ENCODE results near the gene STIMATE. TPM values are rescaled to one million over a fixed set of nuclear protein-coding genes. Genes with fewer than 3 reads are reported as not detected.

The STIMATE gene
- total RNA-seq, 2 experiments from 2014 or later: 18.1 to 19.0 TPM

GRCh38 chr3:52856666-52857065 lies 40.7 kb downstream of the STIMATE start:
- H3K9me2 ChIP-seq (ENCODE audit: insufficient read depth, low read length): no peaks in the 10 kb centered on the region
- DNase-seq (ENCODE audit: low spot score): no peak
- CTCF ChIA-PET (ENCODE audit: unreplicated experiment): no interaction called here
- H3K4me1 ChIP-seq (ENCODE audit: insufficient read depth, low read length, poor library complexity, severe bottlenecking): no peaks in the 10 kb centered on the region
- POLR2A ChIA-PET: interaction anchor here (1.1 to 1.2 kb wide), 2 partner anchors 17 to 75 kb away, joined by 3 read pairs; no protein-coding TSS in a partner anchor
- peaks cover 3% of the 10 kb centered on the region; the same call in 1 of the 2 replicates for H3K36me3 ChIP-seq (ENCODE audit: insufficient read depth, low read length)
- H3K79me2 ChIP-seq (ENCODE audit: insufficient read depth, low read depth, low read length): no peaks in the 10 kb centered on the region
- no peak overlapping the region for H3K4me3 ChIP-seq (ENCODE audit: low read depth, low read length, poor library complexity, severe bottlenecking)
- H4K20me1 ChIP-seq (ENCODE audit: insufficient read depth, low read length): no peaks in the 10 kb centered on the region
- BruUV-seq (replicated peaks): no TSS peak
- no peak overlapping the region for H3K4me2 ChIP-seq (ENCODE audit: low read length)
- no peak for TF ChIP-seq CTCF (conservative IDR thresholded peaks at IDR 0.05; ENCODE audit: low read length)
- TF ChIP-seq EZH2phosphoT487 (IDR thresholded peaks at IDR 0.05; ENCODE audit: borderline replicate concordance, low read depth, low read length): no peak
- no peak overlapping the region for H3K27ac ChIP-seq (ENCODE audit: low read depth, low read length, poor library complexity, severe bottlenecking)
- intact Hi-C loops (cut with micrococcal nuclease; ENCODE audit: unreplicated experiment): no loop called here
- H3K9me3 ChIP-seq (ENCODE audit: low read length): no peaks in the 10 kb centered on the region
- H2AFZ ChIP-seq (ENCODE audit: low read length): no peak overlapping the region

GRCh38 chr3:52854013-52854412 lies 43.3 kb downstream of the STIMATE start:
- Histone ChIP-seq H2AFZ (ENCODE audit: low read length) (no peak overlapping the region), H3K4me1 (ENCODE audit: insufficient read depth, low read length, poor library complexity, severe bottlenecking) (no peaks in the 10 kb centered on the region), H3K9me3 (ENCODE audit: low read length) (no peaks in the 10 kb centered on the region), H3K4me2 (ENCODE audit: low read length) (no peak overlapping the region), H3K9me2 (ENCODE audit: insufficient read depth, low read length) (no peaks in the 10 kb centered on the region), H4K20me1 (ENCODE audit: insufficient read depth, low read length) (no peaks in the 10 kb centered on the region), H3K27ac (ENCODE audit: low read depth, low read length, poor library complexity, severe bottlenecking) (no peak overlapping the region), H3K79me2 (ENCODE audit: insufficient read depth, low read depth, low read length) (no peaks in the 10 kb centered on the region), H3K4me3 (ENCODE audit: low read depth, low read length, poor library complexity, severe bottlenecking) (no peak overlapping the region), H3K36me3 (ENCODE audit: insufficient read depth, low read length) (peaks cover 9% of the 10 kb centered on the region; the same call in 1 of the 2 replicates)
- BruUV-seq (replicated peaks): no TSS peak
- ChIA-PET CTCF (ENCODE audit: unreplicated experiment) (no interaction called here), POLR2A (interaction anchor here (0.7 to 0.9 kb wide), 2 partner anchors 8 to 461 kb away, joined by 3 to 4 read pairs; no protein-coding TSS in a partner anchor)
- intact Hi-C loops (cut with micrococcal nuclease; ENCODE audit: unreplicated experiment): no loop called here
- DNase-seq (ENCODE audit: low spot score): no peak
- TF ChIP-seq EZH2phosphoT487 (IDR thresholded peaks at IDR 0.05; ENCODE audit: borderline replicate concordance, low read depth, low read length) (no peak), CTCF (conservative IDR thresholded peaks at IDR 0.05; ENCODE audit: low read length) (no peak)

- ChIA-PET POLR2A (no interaction called here), CTCF (ENCODE audit: unreplicated experiment) (interaction anchor here (0.5 kb wide), 1 partner anchor 218 kb away, joined by 3 read pairs; no protein-coding TSS in a partner anchor)
- no peak for TF ChIP-seq EZH2phosphoT487 (IDR thresholded peaks at IDR 0.05; ENCODE audit: borderline replicate concordance, low read depth, low read length)
- TF ChIP-seq CTCF (conservative IDR thresholded peaks at IDR 0.05; ENCODE audit: low read length): no peak
- no peak for DNase-seq (ENCODE audit: low spot score)
- Histone ChIP-seq H3K27ac (ENCODE audit: low read depth, low read length, poor library complexity, severe bottlenecking) (no peak overlapping the region), H3K79me2 (ENCODE audit: insufficient read depth, low read depth, low read length) (no peaks in the 10 kb centered on the region), H3K9me3 (ENCODE audit: low read length) (no peaks in the 10 kb centered on the region), H3K9me2 (ENCODE audit: insufficient read depth, low read length) (no peaks in the 10 kb centered on the region), H3K4me3 (ENCODE audit: low read depth, low read length, poor library complexity, severe bottlenecking) (no peak overlapping the region), H4K20me1 (ENCODE audit: insufficient read depth, low read length) (no peaks in the 10 kb centered on the region), H3K4me1 (ENCODE audit: insufficient read depth, low read length, poor library complexity, severe bottlenecking) (no peaks in the 10 kb centered on the region), H3K4me2 (ENCODE audit: low read length) (no peak overlapping the region), H2AFZ (ENCODE audit: low read length) (no peak overlapping the region), H3K36me3 (ENCODE audit: insufficient read depth, low read length) (peaks cover 9% of the 10 kb centered on the region; the same call in 1 of the 2 replicates)
- no TSS peak for BruUV-seq (replicated peaks)
- intact Hi-C loops (cut with micrococcal nuclease; ENCODE audit: unreplicated experiment): no loop called here
Observed at GRCh38 chr3:52852419-52852818, 44.9 kb downstream of the STIMATE start.

Measured in OCI-LY7 (cell line).